ENCODE data around the gene MYCL.
A peak's percentile ranks its signal among the peaks of the same experiment; 100 is the strongest.
"Not testable (repeated sequence)": the region's sequence is repeated elsewhere in the genome, so short reads cannot be mapped to it uniquely, and the experiment has no call there.

Gene MYCL

GRCh38 chr1:39890273-39890672 is 11.4 kb downstream of the MYCL start:
- no peak for DNase-seq (ENCODE audit: low spot score)

DNA sequence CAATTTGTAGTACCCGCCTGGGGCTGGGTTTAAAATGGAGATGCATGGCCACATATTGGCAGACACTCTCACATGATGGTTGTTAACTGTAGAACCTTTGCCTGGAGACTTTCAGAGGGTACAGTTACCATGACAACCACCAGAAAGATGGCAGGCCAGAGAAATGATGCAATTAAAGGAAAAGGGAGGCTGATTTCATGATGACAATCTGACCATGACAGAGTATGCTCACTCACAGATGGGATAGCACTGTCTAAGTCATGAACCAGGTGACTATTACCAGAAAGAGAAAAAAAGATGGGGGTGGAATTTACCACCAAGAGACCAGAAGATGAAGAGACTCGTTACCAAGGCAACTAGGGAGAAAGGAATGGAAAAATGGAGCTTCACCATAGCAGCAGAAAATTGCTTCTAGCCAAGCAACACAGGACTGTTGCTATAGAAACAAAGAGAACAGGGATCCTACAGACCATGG is 14.9 kb downstream of the MYCL start:
- no peak for DNase-seq (ENCODE audit: low spot score)

- no peak for DNase-seq (ENCODE audit: low spot score)
Measured at GRCh38 chr1:39885516-39885915, 16.2 kb downstream of the MYCL start.

DNA sequence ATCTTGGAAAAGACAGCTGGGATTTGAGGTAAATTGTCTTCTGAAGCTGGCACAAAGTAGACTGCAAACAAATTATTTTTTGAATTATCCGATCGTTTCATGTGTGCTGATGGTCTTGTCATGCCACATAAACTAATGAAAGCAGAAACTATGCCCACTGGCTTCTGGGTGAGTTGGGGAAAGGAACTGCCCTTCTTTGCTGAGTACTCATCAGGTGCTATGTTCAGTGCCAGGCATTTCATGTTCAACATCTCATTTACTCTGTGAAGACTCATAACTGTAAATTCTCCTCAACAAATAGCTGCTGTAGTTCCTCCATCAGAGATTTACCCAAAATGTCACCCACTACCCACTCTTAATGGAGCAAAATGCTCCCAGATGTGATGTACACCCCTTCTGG is 19.6 kb downstream of the MYCL start:
- no peak for DNase-seq (ENCODE audit: low spot score)

- peak; percentile 52 for DNase-seq (ENCODE audit: low spot score)
Measured at GRCh38 chr1:39877980-39878956, 23.4 kb downstream of the MYCL start.

DNA sequence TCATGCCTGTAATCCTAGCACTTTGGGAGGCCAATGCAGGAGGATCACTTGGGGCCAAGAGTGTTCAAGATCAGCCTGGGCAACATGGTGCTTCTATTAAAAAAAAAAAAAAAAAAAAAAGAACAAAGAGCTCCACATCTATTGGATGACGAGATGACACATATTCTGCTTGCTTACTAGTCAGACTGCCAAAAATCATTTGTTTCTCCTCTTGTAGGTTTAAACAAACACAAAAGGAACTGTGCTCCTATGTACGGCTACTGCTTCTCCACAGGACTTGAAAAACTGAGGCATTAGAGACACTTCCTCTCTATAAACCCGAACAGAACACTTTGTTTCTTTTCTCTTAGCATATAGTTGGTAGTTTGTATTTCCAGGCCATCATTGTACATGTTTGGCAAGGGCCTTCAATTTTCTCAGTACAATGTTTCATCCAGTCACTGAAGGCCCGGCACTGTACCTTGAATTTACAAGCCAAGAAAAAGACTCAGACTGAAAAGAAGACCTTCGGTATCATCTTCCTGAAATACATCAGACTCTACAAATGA is 24.4 kb downstream of the MYCL start:
- DNase-seq (ENCODE audit: low spot score), result no peak

- no peak for DNase-seq (ENCODE audit: low spot score)
Measured at GRCh38 chr1:39876144-39876543, 25.6 kb downstream of the MYCL start.

- DNase-seq (ENCODE audit: low spot score), result no peak
Measured at GRCh38 chr1:39872698-39873097, 29.0 kb downstream of the MYCL start.

GRCh38 chr1:39871796-39872195 is 29.9 kb downstream of the MYCL start:
- DNase-seq (ENCODE audit: low spot score), result no peak

DNA sequence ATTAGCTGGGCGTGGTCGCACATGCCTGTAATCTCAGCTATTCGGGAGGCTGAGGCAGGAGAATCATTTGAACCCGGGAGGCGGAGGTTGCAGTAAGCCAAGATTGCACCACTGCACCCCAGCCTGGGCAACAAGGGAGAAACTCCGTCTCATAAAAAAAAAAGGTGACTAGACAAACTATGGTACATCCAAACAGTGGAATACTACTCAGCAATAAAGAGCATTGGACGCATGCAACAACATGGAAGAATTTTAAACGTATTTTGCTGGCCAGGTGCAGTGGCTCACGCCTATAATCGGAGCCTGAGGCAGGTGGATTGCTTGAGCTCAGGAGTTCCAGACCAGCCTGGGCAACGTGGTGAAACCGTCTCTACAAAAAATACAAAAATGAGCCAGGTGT is 30.7 kb downstream of the MYCL start:
- DNase-seq (ENCODE audit: low spot score), result not testable (repeated sequence)

DNA sequence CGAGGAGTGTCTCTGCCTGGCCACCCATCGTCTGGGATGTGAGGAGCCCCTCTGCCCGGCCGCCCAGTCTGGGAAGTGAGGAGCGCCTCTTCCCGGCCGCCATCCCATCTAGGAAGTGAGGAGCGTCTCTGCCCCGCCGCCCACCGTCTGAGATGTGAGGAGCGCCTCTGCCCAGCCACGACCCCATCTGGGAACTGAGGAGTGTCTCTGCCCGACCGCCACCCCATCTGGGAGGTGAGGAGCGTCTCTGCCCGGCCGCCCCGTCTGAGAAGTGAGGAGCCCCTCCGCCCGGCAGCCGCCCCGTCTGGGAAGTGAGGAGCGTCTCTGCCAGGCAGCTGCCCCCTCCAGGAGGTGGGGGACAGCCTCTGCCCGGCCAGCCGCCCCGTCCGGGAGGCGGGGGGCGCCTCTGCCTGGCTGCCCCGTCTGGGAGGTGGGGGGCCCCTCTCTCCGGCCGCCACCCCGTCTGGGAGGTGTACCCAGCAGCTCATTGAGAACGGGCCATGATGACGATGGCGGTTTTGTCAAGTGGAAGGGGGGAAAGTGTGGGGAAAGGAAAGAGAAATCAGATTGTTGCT is 32.1 kb downstream of the MYCL start:
- DNase-seq (ENCODE audit: low spot score), result not testable (repeated sequence)

GRCh38 chr1:39866767-39867166 is 35.0 kb downstream of the MYCL start:
- no peak for DNase-seq (ENCODE audit: low spot score)

- no peak for DNase-seq (ENCODE audit: low spot score)
Measured at GRCh38 chr1:39865762-39866161, 36.0 kb downstream of the MYCL start.

DNA sequence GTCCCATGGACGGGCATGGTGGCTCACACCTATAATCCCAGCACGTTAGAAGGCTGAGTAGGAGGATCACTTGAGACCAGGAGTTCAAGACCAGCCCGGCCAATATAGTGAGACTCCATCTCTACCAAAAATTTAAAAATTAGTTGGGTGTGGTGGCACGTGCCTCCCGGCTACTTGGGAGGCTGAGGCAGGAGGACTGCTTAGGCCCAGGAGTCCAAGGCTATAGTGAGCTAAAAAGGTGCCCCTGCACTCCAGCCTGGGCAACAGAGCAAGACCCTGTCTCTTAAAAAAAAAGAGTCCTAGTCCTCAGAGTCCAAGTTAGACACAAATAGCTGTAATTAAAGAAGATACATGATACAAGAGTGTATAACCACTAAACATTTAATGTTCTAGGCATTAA is 38.5 kb downstream of the MYCL start:
- DNase-seq (ENCODE audit: low spot score), result no peak

DNA sequence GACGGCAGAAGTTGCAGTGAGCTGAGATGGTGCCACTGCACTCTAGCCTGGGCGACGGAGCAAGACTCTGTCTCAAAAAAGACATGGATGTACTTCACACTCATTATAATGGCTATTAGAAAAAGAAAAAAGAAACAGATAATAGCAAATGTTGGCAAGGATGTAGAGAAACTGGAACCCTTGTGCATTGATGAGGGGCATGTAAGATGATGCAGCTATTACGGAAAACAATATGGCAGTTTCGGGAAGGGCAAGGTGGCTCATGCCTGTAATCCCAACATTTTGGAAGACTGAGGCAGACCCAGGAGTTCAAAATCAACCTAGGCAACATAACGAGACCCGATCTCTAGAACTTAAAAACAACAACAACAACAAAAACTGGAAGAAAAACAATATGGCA is 40.7 kb downstream of the MYCL start:
- no peak for DNase-seq (ENCODE audit: low spot score)

- DNase-seq (ENCODE audit: low spot score), result no peak
Measured at GRCh38 chr1:39859859-39860812, 41.6 kb downstream of the MYCL start.

GRCh38 chr1:39858315-39858714 is 43.4 kb downstream of the MYCL start:
- DNase-seq (ENCODE audit: low spot score), result no peak

- no peak for DNase-seq (ENCODE audit: low spot score)
Measured at GRCh38 chr1:39857126-39857878, 44.4 kb downstream of the MYCL start.

- no peak for DNase-seq (ENCODE audit: low spot score)
Measured at GRCh38 chr1:39854738-39855137, 47.0 kb downstream of the MYCL start.

DNA sequence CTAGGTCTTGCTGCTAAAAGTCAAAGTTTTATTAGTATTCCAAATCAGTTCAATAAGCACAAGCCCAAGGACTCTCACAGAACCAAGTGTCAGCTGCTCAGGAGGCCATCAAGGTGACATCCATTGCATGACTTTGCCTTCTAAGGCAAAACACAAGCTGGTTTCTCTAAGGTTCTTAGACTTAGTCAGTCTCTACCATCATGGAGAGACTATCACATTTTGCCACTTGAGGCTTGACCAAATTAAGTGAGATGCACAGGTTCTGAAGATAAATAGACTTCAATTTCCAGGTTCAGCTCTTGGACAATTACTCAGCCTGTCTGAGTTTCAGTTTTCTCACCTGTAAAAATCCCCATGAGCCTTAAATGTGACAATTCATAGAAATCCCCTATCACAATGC is 47.4 kb downstream of the MYCL start:
- DNase-seq (ENCODE audit: low spot score), result no peak

DNA sequence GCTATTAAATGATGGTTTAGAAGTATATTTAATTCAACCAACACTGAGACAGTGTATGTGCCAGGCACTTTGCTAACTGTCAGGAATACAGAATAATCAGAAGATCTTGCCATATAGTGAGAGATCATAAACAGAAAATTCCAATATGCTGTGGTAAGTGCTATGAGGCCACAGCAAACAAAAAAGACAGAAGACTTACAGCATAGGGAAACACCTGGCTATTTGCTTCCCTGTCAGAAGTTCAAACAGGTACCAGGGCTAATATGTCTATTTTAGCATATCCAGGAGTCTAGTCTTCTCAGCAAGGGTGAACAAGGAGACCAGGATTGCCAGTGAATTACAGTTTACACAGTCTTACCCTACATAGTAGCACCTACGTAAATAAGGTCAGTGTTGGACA is 48.8 kb downstream of the MYCL start:
- DNase-seq (ENCODE audit: low spot score), result no peak

Data from COLO829 (cell line).